Effector CD8-positive, alpha-beta T cell (primary cell): Measurements from ENCODE around the gene SIK1.
"Not testable (repeated sequence)": the region's sequence is repeated elsewhere in the genome, so short reads cannot be mapped to it uniquely, and the experiment has no call there.

Experiments used
- DNase-seq: peaks from one replicate; lab custom pipeline; 2025; lab: John Stamatoyannopoulos, UW

The SIK1 gene

GRCh38 chr21:43396788-43397438, 30.0 kb downstream of the SIK1 start:
- DNase-seq, result not testable (repeated sequence)

- not testable (repeated sequence) for DNase-seq
Observed at GRCh38 chr21:43383351-43383750, 43.6 kb downstream of the SIK1 start.

- DNase-seq, result not testable (repeated sequence)
Observed at GRCh38 chr21:43382902-43383301, 44.0 kb downstream of the SIK1 start.

GRCh38 chr21:43380852-43381533, 45.9 kb downstream of the SIK1 start:
- DNase-seq, result not testable (repeated sequence)

- not testable (repeated sequence) for DNase-seq
Observed at GRCh38 chr21:43380337-43380736, 46.6 kb downstream of the SIK1 start.

GRCh38 chr21:43379626-43380122, 47.3 kb downstream of the SIK1 start:
- not testable (repeated sequence) for DNase-seq

GRCh38 chr21:43376478-43376882, 50.5 kb downstream of the SIK1 start:
- no peak for DNase-seq

- no peak for DNase-seq
Observed at GRCh38 chr21:43375837-43376477, 51.0 kb downstream of the SIK1 start.

- DNase-seq, result no peak
Observed at GRCh38 chr21:43375006-43375836, 51.7 kb downstream of the SIK1 start.

GRCh38 chr21:43374228-43374885, 52.6 kb downstream of the SIK1 start:
- no peak for DNase-seq

- DNase-seq, result no peak
Observed at GRCh38 chr21:43373362-43374227, 53.3 kb downstream of the SIK1 start.

- no peak for DNase-seq
Observed at GRCh38 chr21:43372663-43373361, 54.1 kb downstream of the SIK1 start.

- DNase-seq, result no peak
Observed at GRCh38 chr21:43371786-43372185, 55.1 kb downstream of the SIK1 start.

- DNase-seq, result no peak
Observed at GRCh38 chr21:43370888-43371570, 55.9 kb downstream of the SIK1 start.

- DNase-seq, result no peak
Observed at GRCh38 chr21:43370091-43370658, 56.8 kb downstream of the SIK1 start.

GRCh38 chr21:43369596-43370090, 57.3 kb downstream of the SIK1 start:
- no peak for DNase-seq

GRCh38 chr21:43369124-43369523, 57.8 kb downstream of the SIK1 start:
- DNase-seq, result no peak

GRCh38 chr21:43368685-43369084, 58.2 kb downstream of the SIK1 start:
- DNase-seq, result no peak

- no peak for DNase-seq
Observed at GRCh38 chr21:43367859-43368258, 59.1 kb downstream of the SIK1 start.
